Ascending aorta (tissue), 2 donors: ENCODE data around the gene INO80B. TPM values are rescaled to one million over a fixed set of nuclear protein-coding genes. Genes with fewer than 3 reads are reported as not detected.

Experiments used
- DNase-seq, 2 donors: peaks; one replicate each; pipeline ENCODE4 v3.0.0-alpha.2; 2019; ENCODE audit warnings: low spot score in 2 of 2
- H3K27ac ChIP-seq, 2 donors: fragments of 200-600 bp; sonication (generic); one replicate each; pipeline ENCODE4 v1.5.1; 2016 to 2017; ENCODE audit warnings: mild to moderate bottlenecking in 1 of 2
- H3K27me3 ChIP-seq: fragments of 200-600 bp; sonication (generic); one replicate; pipeline ENCODE4 v1.5.1; 2017
- H3K36me3 ChIP-seq, 2 donors: fragments of 200-600 bp; sonication (generic); one replicate each; pipeline ENCODE4 v1.5.1; 2016
- H3K4me1 ChIP-seq, 2 donors: fragments of 200-600 bp; sonication (generic); one replicate each; pipeline ENCODE4 v1.5.1; 2016 to 2017; ENCODE audit warnings: mild to moderate bottlenecking in 1 of 2
- H3K4me3 ChIP-seq, 2 donors: fragments of 200-600 bp; sonication (generic); one replicate each; pipeline ENCODE4 v1.5.1; 2016 to 2017; ENCODE audit warnings: mild to moderate bottlenecking in 1 of 2
- H3K9me3 ChIP-seq, 2 donors: fragments of 200-600 bp; sonication (generic); one replicate each; pipeline ENCODE4 v1.5.1; 2016
- intact Hi-C: fragments of 100-400 bp; cut with DNase I; formaldehyde crosslinking; loops from one replicate; pipeline ENCODE4 v1.15.1; 2023
- total RNA-seq: library from RNA; depleted of rRNA; stranded (reverse); fragments of >200 nt; gene quantifications from one replicate; pipeline ENCODE4 v1.1.0, GENCODE V29; 2016
- TF ChIP-seq, protein P1 (sequence below), 3 experiments: fragments of 200-600 bp in 2 of 3; fragments of 450-650 bp in 1 of 3; sonication (generic) in 2 of 3; IDR thresholded peaks; one replicate each; pipeline ENCODE4 v1.5.1; 2016 to 2019; ENCODE audit warnings: antibody characterized with exemption in 3 of 3, mild to moderate bottlenecking in 1 of 3, moderate library complexity in 1 of 3

The INO80B gene
- total RNA-seq, 1 donor from 2014 or later, result 79.4 TPM

DNA sequence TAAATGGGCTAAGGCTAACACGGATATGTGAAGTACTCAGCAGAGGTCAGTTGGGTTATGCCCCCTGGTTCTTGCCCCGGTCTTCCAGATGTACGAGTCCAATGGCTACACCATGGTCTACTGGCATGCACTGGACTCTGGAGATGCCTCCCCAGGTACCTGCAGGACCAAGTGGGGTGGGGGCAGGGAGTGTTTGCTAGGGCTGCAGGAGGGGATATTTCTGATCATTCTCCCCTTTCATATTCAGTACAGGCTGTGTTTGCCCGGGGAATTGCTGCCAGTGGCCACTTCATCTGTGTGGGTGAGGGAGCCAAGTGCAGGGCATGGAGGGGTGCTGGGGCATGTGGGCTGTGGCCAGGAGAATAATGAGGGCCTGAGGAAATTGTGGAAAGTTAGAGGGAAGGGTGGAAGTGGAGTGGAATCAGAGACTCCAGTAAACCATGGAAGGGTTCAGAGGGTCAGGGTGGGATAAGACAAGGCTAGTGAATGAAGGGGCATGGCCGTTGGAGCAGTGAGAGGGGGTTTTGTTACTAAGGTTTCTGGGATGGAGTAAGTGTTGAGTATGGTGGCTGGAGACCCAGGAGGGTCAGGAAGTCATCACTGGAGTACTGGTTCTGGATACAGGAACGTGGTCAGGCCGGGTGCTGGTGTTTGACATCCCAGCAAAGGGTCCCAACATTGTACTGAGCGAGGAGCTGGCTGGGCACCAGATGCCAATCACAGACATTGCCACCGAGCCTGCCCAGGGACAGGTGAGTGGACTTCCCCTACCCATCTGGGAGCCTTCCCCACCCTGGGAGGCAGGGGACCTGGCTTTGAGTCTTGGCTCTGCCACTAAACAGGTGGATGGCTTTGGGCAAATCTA lies 31.4 kb upstream of the INO80B start:
- no peak for DNase-seq
- no peak overlapping the region for H3K27ac ChIP-seq
- H3K36me3 ChIP-seq, result peaks cover 9 to 18% of the 10 kb centered on the region in 2 donors
- H3K9me3 ChIP-seq, result no peaks in the 10 kb centered on the region
- intact Hi-C loops, result no loop called here
- H3K27me3 ChIP-seq, result no peaks in the 10 kb centered on the region
- H3K4me3 ChIP-seq, result no peak overlapping the region
- H3K4me1 ChIP-seq, result peaks cover 2 to 3% of the 10 kb centered on the region in 2 donors
- TF ChIP-seq, protein P1, sequence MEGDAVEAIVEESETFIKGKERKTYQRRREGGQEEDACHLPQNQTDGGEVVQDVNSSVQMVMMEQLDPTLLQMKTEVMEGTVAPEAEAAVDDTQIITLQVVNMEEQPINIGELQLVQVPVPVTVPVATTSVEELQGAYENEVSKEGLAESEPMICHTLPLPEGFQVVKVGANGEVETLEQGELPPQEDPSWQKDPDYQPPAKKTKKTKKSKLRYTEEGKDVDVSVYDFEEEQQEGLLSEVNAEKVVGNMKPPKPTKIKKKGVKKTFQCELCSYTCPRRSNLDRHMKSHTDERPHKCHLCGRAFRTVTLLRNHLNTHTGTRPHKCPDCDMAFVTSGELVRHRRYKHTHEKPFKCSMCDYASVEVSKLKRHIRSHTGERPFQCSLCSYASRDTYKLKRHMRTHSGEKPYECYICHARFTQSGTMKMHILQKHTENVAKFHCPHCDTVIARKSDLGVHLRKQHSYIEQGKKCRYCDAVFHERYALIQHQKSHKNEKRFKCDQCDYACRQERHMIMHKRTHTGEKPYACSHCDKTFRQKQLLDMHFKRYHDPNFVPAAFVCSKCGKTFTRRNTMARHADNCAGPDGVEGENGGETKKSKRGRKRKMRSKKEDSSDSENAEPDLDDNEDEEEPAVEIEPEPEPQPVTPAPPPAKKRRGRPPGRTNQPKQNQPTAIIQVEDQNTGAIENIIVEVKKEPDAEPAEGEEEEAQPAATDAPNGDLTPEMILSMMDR (IDR thresholded peaks at IDR 0.05), result no peak

- DNase-seq, result no peak
- peaks cover 16 to 27% of the 10 kb centered on the region in 2 donors for H3K36me3 ChIP-seq
- H3K9me3 ChIP-seq, result no peaks in the 10 kb centered on the region
- TF ChIP-seq, protein P1 (IDR thresholded peaks at IDR 0.05), result no peak
- no peak overlapping the region for H3K4me3 ChIP-seq
- peaks cover 0 to 3% of the 10 kb centered on the region in 2 donors for H3K4me1 ChIP-seq
- H3K27me3 ChIP-seq, result no peaks in the 10 kb centered on the region
- no peak overlapping the region for H3K27ac ChIP-seq
- intact Hi-C loops, result no loop called here
Observed at GRCh38 chr2:74424139-74424992, 30.5 kb upstream of the INO80B start.

GRCh38 chr2:74424995-74425406 lies 29.9 kb upstream of the INO80B start:
- intact Hi-C loops, result no loop called here
- no peak overlapping the region for H3K27ac ChIP-seq
- H3K27me3 ChIP-seq, result no peaks in the 10 kb centered on the region
- H3K36me3 ChIP-seq, result peaks cover 22 to 34% of the 10 kb centered on the region in 2 donors
- peaks cover 0 to 3% of the 10 kb centered on the region in 2 donors for H3K4me1 ChIP-seq
- H3K4me3 ChIP-seq, result no peak overlapping the region
- TF ChIP-seq, protein P1 (IDR thresholded peaks at IDR 0.05), result no peak
- H3K9me3 ChIP-seq, result no peaks in the 10 kb centered on the region
- DNase-seq, result no peak

GRCh38 chr2:74425523-74425922 lies 29.4 kb upstream of the INO80B start:
- Histone ChIP-seq H3K4me1 (peaks cover 0 to 3% of the 10 kb centered on the region in 2 donors), H3K9me3 (no peaks in the 10 kb centered on the region), H3K36me3 (peaks cover 27 to 37% of the 10 kb centered on the region in 2 donors), H3K27ac (no peak overlapping the region), H3K27me3 (no peaks in the 10 kb centered on the region), H3K4me3 (no peak overlapping the region)
- DNase-seq, result no peak
- intact Hi-C loops, result no loop called here
- TF ChIP-seq, protein P1 (IDR thresholded peaks at IDR 0.05), result no peak

GRCh38 chr2:74426181-74426758 lies 28.6 kb upstream of the INO80B start:
- Histone ChIP-seq H3K4me3 (no peak overlapping the region), H3K36me3 (peaks cover 33 to 37% of the 10 kb centered on the region in 2 donors), H3K27ac (no peak overlapping the region), H3K4me1 (peaks cover 0 to 3% of the 10 kb centered on the region in 2 donors), H3K9me3 (no peaks in the 10 kb centered on the region), H3K27me3 (no peaks in the 10 kb centered on the region)
- DNase-seq, result no peak
- intact Hi-C loops, result no loop called here
- TF ChIP-seq, protein P1 (IDR thresholded peaks at IDR 0.05), result no peak
